Smooth muscle cell (in vitro differentiated cells): ENCODE results near the gene ADAT1. TPM values are rescaled to one million over a fixed set of nuclear protein-coding genes. Genes with fewer than 3 reads are reported as not detected.

Experiments
- DNase-seq: peaks from one replicate; lab custom pipeline; 2025; ENCODE audit not compliant: unreplicated experiment; lab: John Stamatoyannopoulos, UW
- H2AFZ ChIP-seq: fragments of 200-600 bp; sonication (generic); 2 replicates; pipeline ENCODE4 v1.6.0; 2016; ENCODE audit warnings: antibody characterized with exemption, low read depth, mild to moderate bottlenecking
- H3F3A ChIP-seq: fragments of 200-600 bp; sonication (generic); 2 replicates; pipeline ENCODE4 v1.6.0; 2017; ENCODE audit warnings: antibody characterized with exemption, low read depth
- H3K27ac ChIP-seq: fragments of 200-600 bp; sonication (generic); 2 replicates; pipeline ENCODE4 v1.5.1; 2016; ENCODE audit warnings: low read depth, mild to moderate bottlenecking
- H3K27me3 ChIP-seq: fragments of 200-600 bp; sonication (generic); 2 replicates; pipeline ENCODE4 v1.6.1; 2016; ENCODE audit warnings: low read depth, mild to moderate bottlenecking
- H3K36me3 ChIP-seq: fragments of 200-600 bp; sonication (generic); 2 replicates; pipeline ENCODE4 v1.5.1; 2016; ENCODE audit warnings: low read depth
- H3K4me1 ChIP-seq: fragments of 200-600 bp; sonication (generic); 2 replicates; pipeline ENCODE4 v1.5.1; 2016; ENCODE audit warnings: low read depth
- H3K4me2 ChIP-seq: fragments of 200-600 bp; sonication (generic); 2 replicates; pipeline ENCODE4 v1.6.0; 2016; ENCODE audit warnings: mild to moderate bottlenecking
- H3K4me3 ChIP-seq: fragments of 200-600 bp; sonication (generic); 2 replicates; pipeline ENCODE4 v1.5.1; 2016; ENCODE audit warnings: mild to moderate bottlenecking
- H3K79me2 ChIP-seq: fragments of 200-600 bp; sonication (generic); 2 replicates; pipeline ENCODE4 v1.6.0; 2016; ENCODE audit warnings: low read depth, mild to moderate bottlenecking
- H3K9ac ChIP-seq: fragments of 200-600 bp; sonication (generic); 2 replicates; pipeline ENCODE4 v1.6.0; 2016; ENCODE audit warnings: low read depth
- H3K9me3 ChIP-seq: fragments of 200-600 bp; sonication (generic); replicated peaks from 2 replicates; pipeline ENCODE4 v1.5.1; 2016; ENCODE audit warnings: low read depth
- H4K20me1 ChIP-seq: fragments of 200-600 bp; sonication (generic); 2 replicates; pipeline ENCODE4 v1.6.0; 2016; ENCODE audit warnings: low read depth
- CTCF ChIP-seq: fragments of 200-600 bp; sonication (generic); IDR thresholded peaks from 2 replicates; pipeline ENCODE4 v1.5.1; 2017; ENCODE audit warnings: borderline replicate concordance, mild to moderate bottlenecking, antibody characterized with exemption; ENCODE audit not compliant: insufficient read depth, poor library complexity, severe bottlenecking
- WGBS: methylation state at CpG from one replicate; pipeline ENCODE4 v1.1.7; 2016; ENCODE audit warnings: low lambda C conversion rate; 5-methylcytosine and 5-hydroxymethylcytosine counted together
- polyA plus RNA-seq: library from polyadenylated mRNA; unstranded; fragments of >200 nt; fragmentation: Nextera tagmentation; extraction: Ambion mirVana; gene quantifications from 2 replicates; pipeline ENCODE4 v1.2.1, GENCODE V29; 2016
- total RNA-seq: library from RNA; depleted of rRNA; stranded (reverse); fragments of >200 nt; gene quantifications from 2 replicates; pipeline ENCODE4 v1.2.3, GENCODE V29; 2014

ADAT1 gene
- total RNA-seq (27.8 and 35.9 TPM in 2 replicates), polyA plus RNA-seq (13.4 and 19.5 TPM in 2 replicates)

GRCh38 chr16:75622761-75623605 is at the start of gene ADAT1:
Gene ADAT1 (minus strand): TSS chr16:75623281. CDS start chr16:75620799, 2,482 bp downstream.
- Histone ChIP-seq H3K79me2 (peaks cover 10% of the 10 kb centered on the region), H3K4me2 (peak within 1 kb of the TSS; percentile 90), H3K9ac (peak within 1 kb of the TSS; percentile 89), H3K4me1 (peaks cover 10% of the 10 kb centered on the region), H3K9me3 (no peaks in the 10 kb centered on the region), H3K36me3 (peaks cover 7% of the 10 kb centered on the region), H2AFZ (peak within 1 kb of the TSS; percentile 61), H3K27ac (peak within 1 kb of the TSS; percentile 84), H4K20me1 (no peaks in the 10 kb centered on the region), H3F3A (peaks cover 30% of the 10 kb centered on the region), H3K27me3 (no peaks in the 10 kb centered on the region), H3K4me3 (peak within 1 kb of the TSS; percentile 73)
- no peak for TF ChIP-seq CTCF
- 3% methylated on average over 62 of the region's 62 CpGs for WGBS
- DNase-seq = peak; percentile 84

- no peaks in the 10 kb centered on the region for H3K79me2 ChIP-seq
- H3K4me2 ChIP-seq = no peak overlapping the region
- no peaks in the 10 kb centered on the region for H3K27me3 ChIP-seq
- H3K27ac ChIP-seq = no peak overlapping the region
- H4K20me1 ChIP-seq = no peaks in the 10 kb centered on the region
- H3K4me3 ChIP-seq = no peak overlapping the region
- H3K4me1 ChIP-seq = no peaks in the 10 kb centered on the region
- H3F3A ChIP-seq = no peaks in the 10 kb centered on the region
- TF ChIP-seq CTCF = no peak
- H2AFZ ChIP-seq = no peak overlapping the region
- H3K36me3 ChIP-seq = no peaks in the 10 kb centered on the region
- DNase-seq = no peak
- no peak overlapping the region for H3K9ac ChIP-seq
- no peaks in the 10 kb centered on the region for H3K9me3 ChIP-seq
These were observed 44.4 kb upstream of the ADAT1 start for GRCh38 chr16:75667503-75667902.

- no peak for DNase-seq
- H3K36me3 ChIP-seq = peaks cover 13% of the 10 kb centered on the region
- no peaks in the 10 kb centered on the region for H3K9me3 ChIP-seq
- peaks cover 30% of the 10 kb centered on the region for H4K20me1 ChIP-seq
- no peak overlapping the region for H2AFZ ChIP-seq
- no peaks in the 10 kb centered on the region for H3K4me1 ChIP-seq
- no peak overlapping the region for H3K9ac ChIP-seq
- H3K79me2 ChIP-seq = no peaks in the 10 kb centered on the region
- H3K4me3 ChIP-seq = no peak overlapping the region
- no peaks in the 10 kb centered on the region for H3F3A ChIP-seq
- H3K27me3 ChIP-seq = no peaks in the 10 kb centered on the region
- H3K4me2 ChIP-seq = no peak overlapping the region
- H3K27ac ChIP-seq = no peak overlapping the region
- TF ChIP-seq CTCF = no peak
- WGBS = 98% methylated on average over 4 of the region's 4 CpGs
These were observed 37.7 kb upstream of the ADAT1 start for GRCh38 chr16:75660726-75661302.
